Left lung (tissue), 10 donors: Measurements from ENCODE around the gene TMEFF1. TPM values are rescaled to one million over a fixed set of nuclear protein-coding genes. Genes with fewer than 3 reads are reported as not detected.

Experiments
- ATAC-seq: fragments of 200-7000 bp; cut with Tn5 transposase; one replicate; pipeline ENCODE4 v1.9.1; 2020; ENCODE audit warnings: moderate library complexity
- DNase-seq, 4 donors: peaks; one replicate each; pipeline ENCODE4 v3.0.0-alpha.2; 2013 to 2020
- H3K27ac ChIP-seq, 2 donors: fragments of 200-600 bp; sonication (generic) in 1 of 2; one replicate each; pipeline versions ENCODE4 v1.5.0 to v1.8.0; 2020 to 2021
- H3K27me3 ChIP-seq, 2 donors: fragments of 200-600 bp; sonication (generic) in 1 of 2; one replicate each; pipeline versions ENCODE4 v1.5.0 to v1.8.0; 2020 to 2021
- H3K36me3 ChIP-seq, 2 donors: fragments of 200-600 bp; sonication (generic) in 1 of 2; one replicate each; pipeline versions ENCODE4 v1.5.0 to v1.8.0; 2020 to 2021
- H3K4me1 ChIP-seq, 2 donors: fragments of 200-600 bp; one replicate each; pipeline ENCODE4 v1.8.0; 2021
- H3K4me3 ChIP-seq, 2 donors: fragments of 200-600 bp; sonication (generic) in 1 of 2; one replicate each; pipeline versions ENCODE4 v1.5.0 to v1.8.0; 2020 to 2021; ENCODE audit warnings: mild to moderate bottlenecking in 1 of 2
- H3K9me3 ChIP-seq, 2 donors: fragments of 200-600 bp; sonication (generic) in 1 of 2; one replicate each; pipeline versions ENCODE4 v1.5.0 to v1.8.0; 2020 to 2021
- CTCF ChIP-seq, 2 donors: fragments of 200-600 bp; sonication (generic) in 1 of 2; IDR thresholded peaks; one replicate each; pipeline versions ENCODE4 v1.5.0 to v1.8.0; 2021; ENCODE audit warnings: antibody characterized with exemption in 2 of 2
- intact Hi-C, 2 donors: fragments of 100-400 bp; cut with DNase I; formaldehyde crosslinking; loops; one replicate each; pipeline versions ENCODE4 v1.11.2 to v1.14.2; 2022
- polyA plus RNA-seq, 6 donors: library from polyadenylated mRNA; unstranded; fragments of 120-200 nt; gene quantifications; one replicate each; pipeline ENCODE4 v1.2.1, GENCODE V29; 2013; ENCODE audit not compliant: insufficient read length in 6 of 6
- total RNA-seq, 2 donors: library from RNA; stranded (reverse); fragmentation: NEBNext Ultra II Directional; extraction: Animal tissue kit (Norgen Biotek cat#: 25700); gene quantifications; one replicate each; pipeline ENCODE4 v1.2.1, GENCODE V29; 2021
- donor health status: DM: no; HTN: yes; CAD: no.
- donor health status: DM: no; HTN: no; CAD: no.

The TMEFF1 gene
- total and polyA plus RNA-seq, 8 donors: 0.58 to 4.4 (median 2.6) TPM; not detected in 1

- DNase-seq: no peak
- intact Hi-C loops: no loop called here
- no peak overlapping the region for H3K4me3 ChIP-seq
Observed at GRCh38 chr9:100486479-100487176, 13.7 kb downstream of the TMEFF1 start.

GRCh38 chr9:100488177-100488576, 15.2 kb downstream of the TMEFF1 start:
- intact Hi-C loops: no loop called here

More at GRCh38 chr9:100486479-100487176, 13.7 kb downstream of the TMEFF1 start:
- no peaks in the 10 kb centered on the region for H3K9me3 ChIP-seq
- no peaks in the 10 kb centered on the region for H3K27me3 ChIP-seq
- no peak for TF ChIP-seq CTCF (IDR thresholded peaks at IDR 0.05)
- H3K27ac ChIP-seq: no peak overlapping the region
- no peak for ATAC-seq
- no peaks in the 10 kb centered on the region for H3K36me3 ChIP-seq
- no peaks in the 10 kb centered on the region for H3K4me1 ChIP-seq

GRCh38 chr9:100489836-100490235, 16.9 kb downstream of the TMEFF1 start:
- TF ChIP-seq CTCF (IDR thresholded peaks at IDR 0.05): no peak
- H3K36me3 ChIP-seq: no peaks in the 10 kb centered on the region
- ATAC-seq: no peak
- no peak overlapping the region for H3K27ac ChIP-seq
- H3K27me3 ChIP-seq: no peaks in the 10 kb centered on the region
- no peak for DNase-seq
- H3K4me3 ChIP-seq: no peak overlapping the region
- intact Hi-C loops: no loop called here
- no peaks in the 10 kb centered on the region for H3K9me3 ChIP-seq
- no peaks in the 10 kb centered on the region for H3K4me1 ChIP-seq

More at GRCh38 chr9:100488177-100488576, 15.2 kb downstream of the TMEFF1 start:
- no peaks in the 10 kb centered on the region for H3K27me3 ChIP-seq
- no peak overlapping the region for H3K4me3 ChIP-seq
- H3K27ac ChIP-seq: no peak overlapping the region
- no peak for DNase-seq
- H3K36me3 ChIP-seq: no peaks in the 10 kb centered on the region
- ATAC-seq: no peak
- H3K4me1 ChIP-seq: no peaks in the 10 kb centered on the region
- H3K9me3 ChIP-seq: no peaks in the 10 kb centered on the region
- TF ChIP-seq CTCF (IDR thresholded peaks at IDR 0.05): no peak

GRCh38 chr9:100492952-100493351, 20.0 kb downstream of the TMEFF1 start:
- no peak overlapping the region for H3K27ac ChIP-seq
- no peaks in the 10 kb centered on the region for H3K9me3 ChIP-seq
- DNase-seq (no peak), ATAC-seq (no peak)
- no peaks in the 10 kb centered on the region for H3K36me3 ChIP-seq
- H3K27me3 ChIP-seq: no peaks in the 10 kb centered on the region
- intact Hi-C loops: no loop called here
- TF ChIP-seq CTCF (IDR thresholded peaks at IDR 0.05): no peak
- H3K4me3 ChIP-seq: no peak overlapping the region
- no peaks in the 10 kb centered on the region for H3K4me1 ChIP-seq

GRCh38 chr9:100498592-100498991, 25.6 kb downstream of the TMEFF1 start:
- no peak for ATAC-seq
- no peaks in the 10 kb centered on the region for H3K4me1 ChIP-seq
- no peak for TF ChIP-seq CTCF (IDR thresholded peaks at IDR 0.05)
- intact Hi-C loops: no loop called here
- DNase-seq: no peak
- H3K36me3 ChIP-seq: no peaks in the 10 kb centered on the region
- H3K4me3 ChIP-seq: no peak overlapping the region
- no peaks in the 10 kb centered on the region for H3K9me3 ChIP-seq
- H3K27ac ChIP-seq: no peak overlapping the region
- H3K27me3 ChIP-seq: no peaks in the 10 kb centered on the region
